Gastrocnemius medialis (tissue), 4 donors: ENCODE results near the gene PPP1R3D. TPM values are rescaled to one million over a fixed set of nuclear protein-coding genes. Genes with fewer than 3 reads are reported as not detected.

ENCODE experiments used
- ATAC-seq, 2 donors: fragments of 150-250 bp; one replicate each; pipeline ENCODE4 v1.9.1; 2016
- DNase-seq, 2 donors: peaks; one replicate each; pipeline ENCODE4 v3.0.0-alpha.2; 2019
- H3K27ac ChIP-seq, 4 donors: fragments of 200-600 bp; sonication (generic); 1 replicate in 1 of 4; 2 replicates in 3 of 4; pipeline ENCODE4 v1.5.1; 2016 to 2018; ENCODE audit warnings: mild to moderate bottlenecking in 2 of 4, moderate library complexity in 1 of 4
- H3K27me3 ChIP-seq, 3 donors: fragments of 200-600 bp; sonication (generic) in 2 of 3; 1 replicate in 1 of 3; 2 replicates in 2 of 3; pipeline versions ENCODE4 v1.5.1 to v1.6.0; 2016 to 2019; ENCODE audit warnings: mild to moderate bottlenecking in 1 of 3, moderate library complexity in 1 of 3
- H3K36me3 ChIP-seq, 2 donors: fragments of 200-600 bp; sonication (generic) in 1 of 2; one replicate each; pipeline ENCODE4 v1.5.1; 2017 to 2018
- H3K4me1 ChIP-seq, 2 donors: fragments of 200-600 bp; sonication (generic) in 1 of 2; one replicate each; pipeline ENCODE4 v1.5.1; 2016 to 2017; ENCODE audit warnings: mild to moderate bottlenecking in 2 of 2
- H3K4me3 ChIP-seq, 4 donors: fragments of 200-600 bp; sonication (generic) in 3 of 4; 1 replicate in 1 of 4; 2 replicates in 3 of 4; pipeline ENCODE4 v1.5.1; 2016 to 2019; ENCODE audit warnings: mild to moderate bottlenecking in 2 of 4
- H3K9me3 ChIP-seq, 3 donors: fragments of 200-600 bp; sonication (generic) in 2 of 3; 1 replicate in 1 of 3; 2 replicates in 2 of 3; pipeline ENCODE4 v1.5.1; 2016 to 2019
- CTCF ChIP-seq, 5 experiments: fragments of 450-650 bp in 3 of 5; fragments of 200-600 bp in 2 of 5; sonication (generic) in 2 of 5; IDR thresholded peaks in 4 of 5; conservative IDR thresholded peaks in 1 of 5; 1 replicate in 4 of 5; 2 replicates in 1 of 5; pipeline ENCODE4 v1.5.1; 2016 to 2019; ENCODE audit warnings: antibody characterized with exemption in 5 of 5, mild to moderate bottlenecking in 3 of 5, moderate library complexity in 3 of 5
- POLR2A ChIP-seq, 2 donors: fragments of 450-650 bp; IDR thresholded peaks; one replicate each; pipeline ENCODE4 v1.6.1; 2017; ENCODE audit warnings: antibody characterized with exemption in 2 of 2, mild to moderate bottlenecking in 2 of 2, moderate library complexity in 2 of 2
- in situ Hi-C, 4 donors: fragments of 200-750 bp; cut with MboI; loops; one replicate each; pipeline versions ENCODE4 v1.15.0 to v1.8.0; 2017; ENCODE audit warnings: low sequenced_read_pairs in 4 of 4
- intact Hi-C: fragments of 100-400 bp; cut with DNase I; formaldehyde crosslinking; loops from one replicate; pipeline ENCODE4 v1.15.1; 2023; ENCODE audit warnings: low total_unique reads
- total RNA-seq, 4 donors: library from RNA; depleted of rRNA; stranded (reverse); fragments of >200 nt; gene quantifications; one replicate each; pipeline versions ENCODE4 v1.1.0 to v1.2.3, GENCODE V29; 2016

PPP1R3D gene
- total RNA-seq, 4 donors from 2014 or later = 4.1 to 12.0 (median 10.8) TPM

- no peaks in the 10 kb centered on the region for H3K36me3 ChIP-seq
- H3K27ac ChIP-seq = no peak overlapping the region
- in situ Hi-C loops = no loop called here
- TF ChIP-seq POLR2A (IDR thresholded peaks at IDR 0.05) = no peak
- TF ChIP-seq CTCF (IDR thresholded peaks at IDR 0.05 in 4 of 5, conservative IDR thresholded peaks at IDR 0.05 in 1 of 5) = no peak
- ATAC-seq (no peak), DNase-seq (no peak)
- no peak overlapping the region for H3K4me3 ChIP-seq
- H3K4me1 ChIP-seq = no peaks in the 10 kb centered on the region
- intact Hi-C loops = no loop called here
- no peaks in the 10 kb centered on the region for H3K9me3 ChIP-seq
- no peaks in the 10 kb centered on the region for H3K27me3 ChIP-seq
Measured at GRCh38 chr20:59888050-59888449, 52.1 kb downstream of the PPP1R3D start.

Other genes with a start within 250 kb of the PPP1R3D start
- gene SYCP2, start 6.7 kb downstream of the PPP1R3D start, total RNA-seq = under 1 TPM; 0.10 to 0.78 (median 0.39) TPM
- 1 to 10 TPM; 2.8 to 6.9 (median 6.4) TPM for gene FAM217B, start 84 bp upstream of the PPP1R3D start, total RNA-seq
- gene CDH26, start 18.1 kb upstream of the PPP1R3D start, total RNA-seq = under 1 TPM in 3 of 4 donors, not detected in 1; 0.27 to 0.41 (median 0.29) TPM